ENCODE data around the gene ELL2. TPM values are rescaled to one million over a fixed set of nuclear protein-coding genes. Genes with fewer than 3 reads are reported as not detected.

The ELL2 gene
- total and polyA plus RNA-seq, 4 donors: 12.3 to 79.6 (median 49.0) TPM

- 78 to 83% methylated on average over 3 of the region's 3 CpGs for WGBS, 2 donors
- H3K4me1 ChIP-seq (ENCODE audit: control insufficient read depth in 5 of 5, insufficient read depth in 5 of 5, low read length in 5 of 5): peaks cover 0 to 16% (median 6%) of the 10 kb centered on the region in 5 donors
Measured at GRCh38 chr5:95937607-95938152, 24.0 kb downstream of the ELL2 start.

GRCh38 chr5:95936812-95937397 lies 24.7 kb downstream of the ELL2 start:
- no peak for DNase-seq
- H3K4me1 ChIP-seq (ENCODE audit: control insufficient read depth in 5 of 5, insufficient read depth in 5 of 5, low read length in 5 of 5): peaks cover 0 to 16% (median 6%) of the 10 kb centered on the region in 5 donors
- no peaks in the 10 kb centered on the region for H3K27me3 ChIP-seq (ENCODE audit: control insufficient read depth in 3 of 3, insufficient read depth in 3 of 3, low read length in 2 of 3)
- H3K27ac ChIP-seq (ENCODE audit: low read depth in 1 of 2, low read length in 1 of 2): no peak overlapping the region
- ATAC-seq (ENCODE audit: insufficient read depth, low FRiP score): no peak
- WGBS, 2 donors: 89 to 97% methylated on average over 5 of the region's 5 CpGs
- H3K36me3 ChIP-seq (ENCODE audit: control insufficient read depth in 4 of 4, insufficient read depth in 4 of 4, low read length in 4 of 4): peaks cover 0 to 5% (median 2%) of the 10 kb centered on the region in 4 donors
- no peak overlapping the region for H3K4me3 ChIP-seq
- H3K9me3 ChIP-seq (ENCODE audit: control insufficient read depth in 4 of 4, insufficient read depth in 3 of 4, low read length in 3 of 4): no peaks in the 10 kb centered on the region
- H3K9ac ChIP-seq (ENCODE audit: insufficient read depth in 1 of 2, low read length in 2 of 2): no peak overlapping the region
- TF ChIP-seq CTCF (IDR thresholded peaks at IDR 0.05; ENCODE audit: control extremely low read depth, extremely low read depth): no peak

More at GRCh38 chr5:95937607-95938152, 24.0 kb downstream of the ELL2 start:
- ATAC-seq (ENCODE audit: insufficient read depth, low FRiP score) (no peak), DNase-seq (no peak)
- Histone ChIP-seq H3K27ac (ENCODE audit: low read depth in 1 of 2, low read length in 1 of 2) (no peak overlapping the region), H3K36me3 (ENCODE audit: control insufficient read depth in 4 of 4, insufficient read depth in 4 of 4, low read length in 4 of 4) (peaks cover 0 to 5% (median 2%) of the 10 kb centered on the region in 4 donors), H3K9me3 (ENCODE audit: control insufficient read depth in 4 of 4, insufficient read depth in 3 of 4, low read length in 3 of 4) (no peaks in the 10 kb centered on the region), H3K4me3 (no peak overlapping the region), H3K27me3 (ENCODE audit: control insufficient read depth in 3 of 3, insufficient read depth in 3 of 3, low read length in 2 of 3) (no peaks in the 10 kb centered on the region), H3K9ac (ENCODE audit: insufficient read depth in 1 of 2, low read length in 2 of 2) (no peak overlapping the region)
- no peak for TF ChIP-seq CTCF (IDR thresholded peaks at IDR 0.05; ENCODE audit: control extremely low read depth, extremely low read depth)

- Histone ChIP-seq H3K9ac (ENCODE audit: insufficient read depth in 1 of 2, low read length in 2 of 2) (no peak overlapping the region), H3K27me3 (ENCODE audit: control insufficient read depth in 3 of 3, insufficient read depth in 3 of 3, low read length in 2 of 3) (no peaks in the 10 kb centered on the region), H3K36me3 (ENCODE audit: control insufficient read depth in 4 of 4, insufficient read depth in 4 of 4, low read length in 4 of 4) (peaks cover 0 to 2% (median 2%) of the 10 kb centered on the region in 4 donors), H3K9me3 (ENCODE audit: control insufficient read depth in 4 of 4, insufficient read depth in 3 of 4, low read length in 3 of 4) (no peaks in the 10 kb centered on the region), H3K4me3 (no peak overlapping the region), H3K4me1 (ENCODE audit: control insufficient read depth in 5 of 5, insufficient read depth in 5 of 5, low read length in 5 of 5) (peaks cover 0 to 11% (median under 1%) of the 10 kb centered on the region in 5 donors), H3K27ac (ENCODE audit: low read depth in 1 of 2, low read length in 1 of 2) (no peak overlapping the region)
- WGBS, 2 donors: 92 to 96% methylated on average over 2 of the region's 2 CpGs
- ATAC-seq (ENCODE audit: insufficient read depth, low FRiP score) (no peak), DNase-seq (no peak)
- no peak for TF ChIP-seq CTCF (IDR thresholded peaks at IDR 0.05; ENCODE audit: control extremely low read depth, extremely low read depth)
Measured at GRCh38 chr5:95935553-95936100, 26.0 kb downstream of the ELL2 start.
